IPS-18c (cell line): Measurements from ENCODE around the gene JAK1.
"Not testable (repeated sequence)": the region's sequence is repeated elsewhere in the genome, so short reads cannot be mapped to it uniquely, and the experiment has no call there.

Source experiments
- H3K4me3 ChIP-seq: 2 replicates; pipeline ENCODE4 v1.7.0; 2013; ENCODE audit warnings: low read depth, mild to moderate bottlenecking, low read length, moderate library complexity; ENCODE audit not compliant: insufficient read depth
- H3K9me3 ChIP-seq: one replicate; pipeline ENCODE4 v1.6.1; 2013; ENCODE audit warnings: mild to moderate bottlenecking, low read length, moderate library complexity; ENCODE audit not compliant: control insufficient read depth, insufficient read depth

Gene JAK1

DNA sequence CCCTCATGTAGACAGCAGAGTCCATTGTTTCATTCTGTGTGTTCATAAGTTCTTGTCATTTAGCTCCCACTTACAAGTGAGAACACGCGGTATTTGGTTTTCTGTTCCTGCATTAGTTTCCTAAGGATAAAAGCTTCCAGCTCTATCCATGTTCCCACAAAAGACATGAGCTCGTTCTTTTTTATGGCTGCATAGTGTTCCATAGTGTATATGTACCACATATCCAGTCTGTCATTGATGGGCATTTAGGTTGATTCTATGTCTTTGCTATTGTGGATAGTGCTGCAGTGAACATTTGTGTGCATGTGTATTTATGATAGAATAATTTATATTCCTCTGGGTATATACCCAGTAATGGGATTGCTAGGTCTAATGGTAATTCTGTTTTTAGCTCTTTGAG is 145.8 kb downstream of the JAK1 start:
- H3K9me3 ChIP-seq, H3K4me3 ChIP-seq: not testable (repeated sequence)

DNA sequence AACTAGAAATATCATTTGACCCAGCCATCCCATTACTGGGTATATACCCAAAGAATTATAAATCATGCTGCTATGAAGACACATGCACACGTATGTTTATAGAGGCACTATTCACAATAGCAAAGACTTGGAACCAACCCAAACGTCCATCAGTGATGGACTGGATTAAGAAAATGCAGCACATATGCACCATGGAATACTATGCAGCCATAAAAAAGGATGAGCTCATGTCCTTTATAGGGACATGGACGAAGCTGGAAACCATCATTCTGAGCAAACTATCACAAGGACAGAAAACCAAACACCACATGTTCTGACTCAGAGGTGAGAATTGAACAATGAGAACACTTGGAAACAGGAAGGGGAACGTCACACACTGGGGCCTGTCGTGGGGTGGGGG is 149.0 kb downstream of the JAK1 start:
- H3K4me3 ChIP-seq, H3K9me3 ChIP-seq: not testable (repeated sequence)

DNA sequence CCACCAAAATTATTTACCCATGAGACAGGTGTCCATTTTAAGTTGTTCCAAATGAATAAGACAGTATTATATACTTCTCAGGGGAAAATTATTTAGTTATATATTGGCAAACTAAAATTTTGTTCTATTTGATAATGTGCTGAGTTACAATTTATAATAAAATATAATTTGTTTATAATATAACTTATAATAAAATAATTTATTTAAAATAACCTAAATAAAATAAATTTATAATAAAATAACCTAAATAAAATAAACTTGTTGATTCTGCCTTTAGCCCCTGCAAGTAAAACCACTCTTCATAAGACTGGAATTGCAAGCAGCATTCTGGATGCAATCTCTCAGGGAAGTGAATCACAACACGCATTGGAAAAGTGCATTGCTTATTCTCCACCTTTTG is 151.9 kb downstream of the JAK1 start:
- Histone ChIP-seq H3K4me3 (no peak overlapping the region), H3K9me3 (no peaks in the 10 kb centered on the region)

DNA sequence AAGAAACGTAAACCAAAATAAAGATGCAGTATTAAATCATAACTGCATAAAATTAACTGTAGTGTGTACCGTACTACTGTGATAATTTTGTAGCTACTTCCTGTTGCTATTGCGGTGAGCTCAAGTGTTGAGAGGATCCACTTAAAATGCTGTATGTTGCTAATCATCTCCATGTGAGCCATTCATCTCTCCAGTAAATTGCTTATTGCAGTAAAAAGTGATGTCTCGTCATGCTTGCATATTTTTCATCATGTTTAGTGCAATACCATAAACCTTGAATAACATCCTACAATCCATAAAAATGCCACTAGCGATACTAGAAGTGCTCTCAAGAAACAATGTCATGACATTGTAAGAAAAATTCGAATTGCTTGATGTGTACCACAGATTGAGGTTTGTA is 155.2 kb downstream of the JAK1 start:
- no peak overlapping the region for H3K4me3 ChIP-seq

DNA sequence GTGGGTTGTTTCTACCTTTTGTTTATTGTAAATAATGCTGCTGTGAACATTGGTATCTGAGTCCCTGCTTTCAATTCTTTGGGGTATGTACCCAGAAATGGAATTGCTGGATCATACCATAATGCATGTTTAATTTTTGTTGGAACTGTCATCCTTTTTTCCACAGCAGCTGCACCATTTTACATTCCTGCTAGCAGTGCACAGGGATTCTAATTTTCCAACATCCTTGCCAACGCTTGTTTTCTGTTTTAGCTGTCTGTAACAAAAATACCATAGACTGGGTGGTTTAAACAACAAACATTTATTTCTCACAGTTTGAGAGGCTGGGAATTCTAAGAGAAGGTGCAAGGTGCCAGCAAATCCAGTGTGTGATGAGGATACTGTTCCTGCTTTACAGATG is 156.3 kb downstream of the JAK1 start:
- H3K9me3 ChIP-seq = no peaks in the 10 kb centered on the region
- no peak overlapping the region for H3K4me3 ChIP-seq

More for the DNA sequence above, 155.2 kb downstream of the JAK1 start:
- no peaks in the 10 kb centered on the region for H3K9me3 ChIP-seq

DNA sequence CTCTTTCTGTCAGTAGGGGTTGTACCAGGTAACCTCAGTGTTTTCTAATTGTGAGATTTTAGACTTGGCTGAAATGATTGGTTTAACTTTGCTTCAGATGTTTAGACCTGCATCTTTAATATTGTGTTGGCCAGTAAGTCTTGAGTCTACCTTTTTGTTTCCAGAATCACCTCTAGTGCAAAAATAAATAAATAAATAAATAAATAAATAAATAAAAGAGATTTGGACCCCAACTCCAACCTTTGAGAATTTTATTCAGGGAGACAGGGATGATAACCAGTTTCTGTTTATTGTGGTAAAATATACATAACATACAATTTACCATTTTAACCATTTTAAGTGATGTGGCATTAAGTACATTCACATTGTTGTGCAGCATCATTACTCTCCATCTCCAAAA is 157.0 kb downstream of the JAK1 start:
- H3K4me3 ChIP-seq = no peak overlapping the region
- H3K9me3 ChIP-seq = no peaks in the 10 kb centered on the region

DNA sequence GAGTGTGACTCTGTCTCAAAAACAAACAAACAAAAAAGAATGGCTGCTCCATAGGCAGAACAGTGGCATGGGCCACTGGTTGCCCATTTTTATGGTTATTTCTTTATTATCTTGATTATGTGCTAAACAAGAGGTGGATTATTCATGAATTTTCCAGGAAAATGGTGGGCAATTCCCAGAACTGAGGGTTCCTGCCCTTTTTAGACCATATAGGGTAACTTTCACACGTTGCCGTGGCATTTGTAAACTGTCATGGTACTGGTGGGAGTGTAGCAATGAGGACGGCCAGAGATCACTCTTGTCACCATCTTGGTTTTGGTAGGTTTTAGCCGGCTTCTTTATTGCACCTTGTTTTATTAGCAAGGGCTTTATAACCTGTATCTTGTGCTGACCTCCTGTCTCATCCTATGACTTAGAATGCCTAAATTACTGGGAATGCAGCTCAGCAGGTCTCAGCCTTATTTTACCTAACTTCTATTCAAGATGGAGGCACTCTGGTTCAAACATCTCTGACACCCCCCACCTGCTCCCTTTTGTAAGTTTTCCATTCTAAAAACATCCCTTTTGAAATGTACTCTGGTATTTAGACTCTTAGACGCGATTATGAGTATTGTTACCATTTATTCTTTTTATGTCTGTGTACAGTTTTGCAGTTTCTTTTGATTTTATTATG is 164.4 kb downstream of the JAK1 start:
- H3K4me3 ChIP-seq = no peak overlapping the region
- no peaks in the 10 kb centered on the region for H3K9me3 ChIP-seq

DNA sequence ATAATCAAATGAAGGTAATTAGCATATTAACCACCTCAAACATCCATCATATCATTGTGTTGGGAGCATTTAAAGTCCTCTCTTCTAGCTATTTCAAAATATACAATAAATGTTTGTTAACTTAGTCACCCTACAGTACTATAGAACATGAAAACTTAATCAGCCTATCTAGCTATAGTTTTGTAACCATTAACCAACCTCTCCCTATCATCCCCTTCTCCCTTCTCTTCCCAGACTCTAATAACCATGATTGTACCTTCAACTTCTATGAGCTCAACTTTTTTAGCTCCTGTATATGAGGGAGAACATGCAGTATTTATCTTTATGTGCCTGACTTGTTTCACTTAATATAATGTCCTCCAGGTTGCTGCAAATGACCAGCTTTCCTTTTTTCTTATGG is 167.5 kb downstream of the JAK1 start:
- no peak overlapping the region for H3K4me3 ChIP-seq
- H3K9me3 ChIP-seq = no peaks in the 10 kb centered on the region

DNA sequence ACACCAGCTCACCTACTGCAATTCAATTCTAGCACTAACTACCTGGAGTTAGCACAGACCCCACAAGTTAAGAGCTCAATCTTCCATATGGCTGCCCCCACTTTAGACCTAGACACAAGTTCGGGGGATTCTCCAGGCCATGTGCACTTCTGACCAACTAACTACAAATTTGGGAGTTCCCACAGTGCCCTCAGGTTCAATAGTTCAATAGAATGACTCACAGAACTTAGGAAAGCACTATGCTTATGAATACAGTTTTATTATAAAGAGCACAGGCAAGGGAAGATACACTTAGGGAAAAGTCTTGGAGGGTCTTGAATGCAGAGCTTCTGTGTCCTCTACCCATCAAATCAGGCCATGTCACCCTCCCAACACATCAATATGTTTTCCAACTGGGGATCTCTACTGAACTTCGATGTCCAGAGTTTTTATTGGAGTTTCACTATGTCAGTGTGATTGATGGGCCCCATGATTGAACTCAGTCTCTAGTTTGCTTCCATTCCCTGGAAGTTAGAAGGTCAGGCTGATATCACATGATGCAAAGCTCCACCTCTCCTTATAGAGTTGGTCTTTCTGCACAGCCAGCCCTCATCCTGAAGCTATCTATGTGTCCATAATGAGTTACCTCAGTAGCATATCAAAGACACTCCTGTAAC is 175.4 kb downstream of the JAK1 start:
- H3K9me3 ChIP-seq = peaks cover 6% of the 10 kb centered on the region

More for the DNA sequence above, 175.4 kb downstream of the JAK1 start:
- H3K4me3 ChIP-seq = no peak overlapping the region
